Loucy (cell line): ENCODE results near the gene TMEM259.

Experiments used
- H2AFZ ChIP-seq: fragments of 200-600 bp; sonication (generic); 2 replicates; pipeline ENCODE4 v1.6.0; 2016; ENCODE audit warnings: antibody characterized with exemption, mild to moderate bottlenecking, low read length, moderate library complexity
- H3F3A ChIP-seq: fragments of 200-600 bp; 2 replicates; pipeline ENCODE4 v1.6.0; 2016; ENCODE audit warnings: antibody characterized with exemption, low read depth, mild to moderate bottlenecking
- H3K27me3 ChIP-seq: fragments of 200-600 bp; sonication (generic); 2 replicates; pipeline ENCODE4 v1.6.1; 2014; ENCODE audit warnings: low read length, mild to moderate bottlenecking; ENCODE audit not compliant: insufficient read depth, poor library complexity, severe bottlenecking
- H3K36me3 ChIP-seq: fragments of 200-600 bp; sonication (generic); 2 replicates; pipeline ENCODE4 v1.6.1; 2016; ENCODE audit warnings: low read length; ENCODE audit not compliant: insufficient read depth
- H3K4me1 ChIP-seq: fragments of 200-600 bp; sonication (generic); 2 replicates; pipeline ENCODE4 v1.5.1; 2014; ENCODE audit warnings: low read length, mild to moderate bottlenecking; ENCODE audit not compliant: insufficient read depth, poor library complexity, severe bottlenecking
- H3K4me2 ChIP-seq: fragments of 200-600 bp; sonication (generic); 2 replicates; pipeline ENCODE4 v1.6.0; 2014; ENCODE audit warnings: antibody characterized with exemption, low read length, low read depth, mild to moderate bottlenecking; ENCODE audit not compliant: poor library complexity, severe bottlenecking
- H3K4me3 ChIP-seq: fragments of 200-600 bp; sonication (generic); 2 replicates; pipeline ENCODE4 v1.5.1; 2014; ENCODE audit warnings: low read length, mild to moderate bottlenecking, mixed read lengths; ENCODE audit not compliant: poor library complexity, severe bottlenecking
- H3K79me2 ChIP-seq: fragments of 200-600 bp; sonication (generic); 2 replicates; pipeline ENCODE4 v1.6.1; 2014; ENCODE audit warnings: low read length; ENCODE audit not compliant: insufficient read depth
- H3K9ac ChIP-seq: fragments of 200-600 bp; sonication (generic); 2 replicates; pipeline ENCODE4 v1.6.0; 2014; ENCODE audit warnings: mild to moderate bottlenecking, low read depth, low read length, moderate library complexity; ENCODE audit not compliant: poor library complexity, severe bottlenecking
- H3K9me2 ChIP-seq: fragments of 200-600 bp; sonication (generic); replicated peaks from 2 replicates; pipeline ENCODE4 v1.6.1; 2016; ENCODE audit warnings: low read depth, low read length, mixed read lengths
- H3K9me3 ChIP-seq: fragments of 200-600 bp; sonication (generic); 2 replicates; pipeline ENCODE4 v1.6.1; 2014; ENCODE audit warnings: mild to moderate bottlenecking, antibody characterized with exemption, low read length, low read depth; ENCODE audit not compliant: insufficient read depth
- H4K20me1 ChIP-seq: fragments of 200-600 bp; sonication (generic); 2 replicates; pipeline ENCODE4 v1.6.0; 2014; ENCODE audit warnings: antibody characterized with exemption, low read length, mild to moderate bottlenecking; ENCODE audit not compliant: insufficient read depth, poor library complexity, severe bottlenecking
- EZH2phosphoT487 ChIP-seq: fragments of 200-600 bp; IDR thresholded peaks from 2 replicates; pipeline ENCODE4 v1.6.1; 2018; ENCODE audit warnings: antibody characterized with exemption, mild to moderate bottlenecking, moderate library complexity, borderline replicate concordance
- TF ChIP-seq, protein P1 (sequence below): fragments of 200-600 bp; sonication (generic); conservative IDR thresholded peaks from 2 replicates; pipeline ENCODE4 v1.5.1; 2014; ENCODE audit warnings: mild to moderate bottlenecking, antibody characterized with exemption, low read length

Gene TMEM259

GRCh38 chr19:1012334-1012733 is 8.6 kb downstream of the TMEM259 start:
- H3K79me2 ChIP-seq, result peaks cover 41% of the 10 kb centered on the region
- H3K27me3 ChIP-seq, result no peaks in the 10 kb centered on the region
- H2AFZ ChIP-seq, result no peak overlapping the region
- H3K9ac ChIP-seq, result no peak overlapping the region
- H3K9me2 ChIP-seq, result no peaks in the 10 kb centered on the region
- peaks cover 41% of the 10 kb centered on the region for H4K20me1 ChIP-seq
- peaks cover 5% of the 10 kb centered on the region for H3K4me1 ChIP-seq
- TF ChIP-seq EZH2phosphoT487, result no peak
- TF ChIP-seq, protein P1, sequence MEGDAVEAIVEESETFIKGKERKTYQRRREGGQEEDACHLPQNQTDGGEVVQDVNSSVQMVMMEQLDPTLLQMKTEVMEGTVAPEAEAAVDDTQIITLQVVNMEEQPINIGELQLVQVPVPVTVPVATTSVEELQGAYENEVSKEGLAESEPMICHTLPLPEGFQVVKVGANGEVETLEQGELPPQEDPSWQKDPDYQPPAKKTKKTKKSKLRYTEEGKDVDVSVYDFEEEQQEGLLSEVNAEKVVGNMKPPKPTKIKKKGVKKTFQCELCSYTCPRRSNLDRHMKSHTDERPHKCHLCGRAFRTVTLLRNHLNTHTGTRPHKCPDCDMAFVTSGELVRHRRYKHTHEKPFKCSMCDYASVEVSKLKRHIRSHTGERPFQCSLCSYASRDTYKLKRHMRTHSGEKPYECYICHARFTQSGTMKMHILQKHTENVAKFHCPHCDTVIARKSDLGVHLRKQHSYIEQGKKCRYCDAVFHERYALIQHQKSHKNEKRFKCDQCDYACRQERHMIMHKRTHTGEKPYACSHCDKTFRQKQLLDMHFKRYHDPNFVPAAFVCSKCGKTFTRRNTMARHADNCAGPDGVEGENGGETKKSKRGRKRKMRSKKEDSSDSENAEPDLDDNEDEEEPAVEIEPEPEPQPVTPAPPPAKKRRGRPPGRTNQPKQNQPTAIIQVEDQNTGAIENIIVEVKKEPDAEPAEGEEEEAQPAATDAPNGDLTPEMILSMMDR, result no peak
- H3K9me3 ChIP-seq, result no peaks in the 10 kb centered on the region
- no peaks in the 10 kb centered on the region for H3F3A ChIP-seq
- peaks cover 28% of the 10 kb centered on the region; the same call in 1 of the 2 replicates for H3K36me3 ChIP-seq
- H3K4me3 ChIP-seq, result no peak overlapping the region
- no peak overlapping the region for H3K4me2 ChIP-seq

DNA sequence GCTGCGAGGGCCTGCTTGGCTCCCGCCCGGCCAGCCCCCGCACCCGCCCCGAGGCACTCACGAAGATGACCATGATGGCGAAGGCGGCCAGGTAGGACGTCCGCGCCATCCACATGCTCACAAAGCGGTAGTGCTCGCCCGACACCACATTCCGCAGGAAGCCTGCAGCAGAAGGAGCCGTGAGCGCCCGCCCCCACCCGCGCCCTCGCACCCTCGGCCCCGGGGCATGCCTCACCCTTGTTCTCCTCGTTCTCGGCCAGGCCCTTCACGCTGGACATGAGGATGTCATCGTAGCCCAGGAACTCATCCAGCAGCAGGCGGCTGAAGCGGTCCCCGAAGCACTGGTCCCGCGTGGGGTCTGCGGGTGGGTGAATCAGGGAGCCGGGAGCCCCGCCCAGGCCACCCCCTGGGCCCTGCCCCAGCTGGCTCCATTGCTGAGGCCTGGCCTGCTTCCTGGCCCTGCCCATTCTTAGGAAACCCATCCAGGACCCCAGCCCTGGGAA is 9.0 kb downstream of the TMEM259 start:
- Histone ChIP-seq H3K9me2 (no peaks in the 10 kb centered on the region), H3K4me3 (no peak overlapping the region), H3K9ac (no peak overlapping the region), H3K4me1 (peaks cover 1% of the 10 kb centered on the region), H3K79me2 (peaks cover 36% of the 10 kb centered on the region), H3K36me3 (peaks cover 28% of the 10 kb centered on the region; the same call in 1 of the 2 replicates), H3K9me3 (no peaks in the 10 kb centered on the region), H4K20me1 (peaks cover 36% of the 10 kb centered on the region), H3F3A (no peaks in the 10 kb centered on the region), H3K4me2 (no peak overlapping the region), H2AFZ (no peak overlapping the region), H3K27me3 (no peaks in the 10 kb centered on the region)
- no peak for TF ChIP-seq EZH2phosphoT487
- TF ChIP-seq, protein P1, result no peak

DNA sequence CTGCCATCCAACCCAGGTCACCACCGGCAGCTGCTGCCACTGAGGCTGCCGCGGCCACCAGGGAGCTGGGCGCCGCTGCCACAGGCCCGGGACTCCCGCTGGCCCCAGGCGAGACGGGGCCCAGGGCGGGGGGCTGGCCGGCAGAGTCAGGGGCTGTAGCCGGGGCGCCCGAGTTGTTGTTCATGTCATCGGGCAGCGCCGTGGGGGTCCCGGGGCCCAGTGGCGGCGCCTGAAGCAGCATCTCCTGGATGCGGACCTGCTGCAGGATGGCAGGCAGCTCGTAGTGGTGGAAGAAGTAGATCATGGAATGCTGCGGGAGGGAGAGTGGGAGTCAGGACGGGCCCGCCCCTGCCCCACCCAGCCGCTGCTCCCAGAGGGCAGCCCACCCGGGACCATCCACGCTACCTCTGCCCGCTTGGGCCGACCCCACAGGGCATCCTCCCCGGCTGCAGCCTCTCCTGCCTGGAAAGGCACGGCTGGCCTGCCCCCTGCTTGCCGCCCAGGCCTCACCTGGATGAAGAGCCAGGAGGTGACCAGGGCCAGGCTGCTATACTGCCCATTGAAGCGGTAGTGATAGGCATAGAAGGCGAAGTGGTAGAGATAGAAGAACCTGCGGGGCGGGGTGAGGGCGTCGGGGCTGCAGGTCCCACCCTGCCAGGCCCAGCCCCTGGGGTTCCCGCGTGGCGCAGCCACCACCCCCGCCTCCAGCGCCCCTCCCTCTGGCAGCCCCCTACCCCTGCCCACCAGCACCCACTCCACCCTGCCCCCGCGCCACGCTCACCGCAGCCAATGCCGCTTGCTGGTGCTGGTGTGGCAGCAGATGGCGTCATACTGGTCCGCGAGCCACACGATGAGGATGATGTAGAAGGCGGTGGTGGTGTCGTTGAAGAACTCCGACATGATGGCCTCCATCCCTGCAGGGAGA is 10.1 kb downstream of the TMEM259 start:
- Histone ChIP-seq H3K9me2 (no peaks in the 10 kb centered on the region), H3K4me1 (no peaks in the 10 kb centered on the region), H2AFZ (no peak overlapping the region), H3K4me3 (no peak overlapping the region), H3F3A (no peaks in the 10 kb centered on the region), H3K4me2 (no peak overlapping the region), H4K20me1 (peaks cover 26% of the 10 kb centered on the region), H3K79me2 (peaks cover 26% of the 10 kb centered on the region; the same call in 1 of the 2 replicates), H3K9ac (no peak overlapping the region), H3K27me3 (no peaks in the 10 kb centered on the region), H3K9me3 (no peaks in the 10 kb centered on the region), H3K36me3 (peaks cover 28% of the 10 kb centered on the region; the same call in 1 of the 2 replicates)
- TF ChIP-seq EZH2phosphoT487, result no peak
- TF ChIP-seq, protein P1, result no peak
